WI38 (cell line): ENCODE results near the gene SPINK2.

ENCODE experiments used
- H3K4me3 ChIP-seq: 2 replicates; pipeline ENCODE4 v1.5.1; 2011; ENCODE audit warnings: low read depth, mild to moderate bottlenecking, control low read depth, low read length
- CTCF ChIP-seq: IDR thresholded peaks from 2 replicates; pipeline ENCODE4 v1.5.1; 2012; ENCODE audit warnings: low read depth, mild to moderate bottlenecking, control low read depth, low read length

The SPINK2 gene

DNA sequence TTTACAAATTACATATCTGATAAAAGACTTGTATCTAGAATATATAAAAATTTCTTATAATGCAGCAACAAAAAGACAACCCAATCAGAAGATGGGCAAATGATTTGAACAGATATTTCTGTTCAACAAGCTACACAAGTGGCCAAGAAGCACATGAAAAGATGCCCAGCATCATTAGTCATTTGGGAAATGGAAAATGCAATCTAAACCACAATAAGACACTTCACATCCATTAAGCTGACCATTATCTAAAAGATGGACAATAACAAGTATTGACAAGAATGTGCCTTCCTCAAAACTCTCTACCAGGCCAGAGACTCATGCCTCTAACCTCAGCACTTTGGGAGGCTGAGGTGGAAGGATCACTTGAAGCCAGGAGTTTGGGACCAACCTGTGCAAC, 53.9 kb downstream of the SPINK2 start:
- H3K4me3 ChIP-seq, result no peak overlapping the region
- TF ChIP-seq CTCF, result no peak

GRCh38 chr4:56764775-56765174, 56.7 kb downstream of the SPINK2 start:
- no peak overlapping the region for H3K4me3 ChIP-seq
- TF ChIP-seq CTCF, result no peak

- no peak overlapping the region for H3K4me3 ChIP-seq
- TF ChIP-seq CTCF, result no peak
Measured at GRCh38 chr4:56764223-56764622, 57.3 kb downstream of the SPINK2 start.

GRCh38 chr4:56762484-56763250, 58.8 kb downstream of the SPINK2 start:
- no peak for TF ChIP-seq CTCF
- no peak overlapping the region for H3K4me3 ChIP-seq

GRCh38 chr4:56760183-56760582, 61.3 kb downstream of the SPINK2 start:
- no peak overlapping the region for H3K4me3 ChIP-seq
- no peak for TF ChIP-seq CTCF
